ENCODE measurements around the gene NUCKS1. TPM values are rescaled to one million over a fixed set of nuclear protein-coding genes. Genes with fewer than 3 reads are reported as not detected.
"Not testable (repeated sequence)": the region's sequence is repeated elsewhere in the genome, so short reads cannot be mapped to it uniquely, and the experiment has no call there.

The NUCKS1 gene
- total RNA-seq, 1 experiment from 2014 or later = 268 TPM

DNA sequence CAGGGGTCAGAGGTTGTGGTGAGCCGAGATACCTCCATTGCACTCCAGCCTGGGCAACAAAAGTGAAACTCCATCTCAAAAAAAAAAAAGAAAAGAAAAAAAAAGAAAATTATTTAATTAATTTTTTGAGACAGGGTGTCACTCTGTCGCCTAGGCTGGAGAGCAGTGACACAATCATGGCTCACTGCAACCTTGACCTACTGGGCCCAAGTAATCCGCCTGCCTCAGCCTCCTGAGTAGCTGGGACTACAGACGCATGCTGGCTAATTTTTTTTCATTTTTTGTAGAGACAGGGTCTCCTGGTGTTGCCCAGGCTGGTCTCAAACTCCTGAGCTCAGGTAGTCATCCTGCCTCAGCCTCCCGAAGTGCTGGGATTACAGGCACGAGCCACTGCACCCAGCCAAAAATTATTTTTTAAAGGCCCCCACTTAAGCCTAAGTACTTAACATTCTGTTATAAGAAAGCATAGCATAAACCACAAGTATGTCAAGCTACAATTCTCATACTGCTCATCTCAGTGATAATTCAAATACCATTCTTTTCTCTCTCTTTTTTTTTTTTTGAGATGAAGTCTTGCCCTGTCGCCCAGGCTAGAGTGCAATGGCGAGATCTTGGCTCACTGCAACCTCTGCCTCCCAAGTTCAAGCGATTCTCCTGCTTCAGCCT is 19.9 kb downstream of the NUCKS1 start:
- no peak for DNase-seq (ENCODE audit: low read depth)

GRCh38 chr1:205726619-205727125 is 23.3 kb downstream of the NUCKS1 start:
- no peak for DNase-seq (ENCODE audit: low read depth)

- DNase-seq (ENCODE audit: low read depth) = no peak
These were observed 24.5 kb downstream of the NUCKS1 start for GRCh38 chr1:205725514-205725913.

DNA sequence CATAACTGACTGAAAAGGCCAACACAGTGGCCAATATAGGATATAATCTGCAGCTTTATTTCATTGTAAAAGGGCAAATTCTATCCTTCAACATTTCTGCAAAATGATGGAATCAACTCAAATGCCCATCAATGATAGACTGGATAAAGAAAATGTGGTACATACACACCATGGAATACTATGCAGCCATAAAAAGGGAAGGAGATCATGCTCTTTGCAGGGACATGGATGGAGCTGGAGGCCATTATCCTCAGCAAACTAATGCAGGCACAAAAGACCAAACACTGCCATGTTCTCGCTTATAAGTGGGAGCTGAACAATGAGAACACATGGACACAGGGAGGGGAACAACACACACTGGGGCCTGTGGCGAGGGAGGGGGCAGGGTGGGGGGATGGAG is 29.2 kb downstream of the NUCKS1 start:
- not testable (repeated sequence) for DNase-seq (ENCODE audit: low read depth)

GRCh38 chr1:205719762-205720161 is 30.2 kb downstream of the NUCKS1 start:
- DNase-seq (ENCODE audit: low read depth) = no peak

DNA sequence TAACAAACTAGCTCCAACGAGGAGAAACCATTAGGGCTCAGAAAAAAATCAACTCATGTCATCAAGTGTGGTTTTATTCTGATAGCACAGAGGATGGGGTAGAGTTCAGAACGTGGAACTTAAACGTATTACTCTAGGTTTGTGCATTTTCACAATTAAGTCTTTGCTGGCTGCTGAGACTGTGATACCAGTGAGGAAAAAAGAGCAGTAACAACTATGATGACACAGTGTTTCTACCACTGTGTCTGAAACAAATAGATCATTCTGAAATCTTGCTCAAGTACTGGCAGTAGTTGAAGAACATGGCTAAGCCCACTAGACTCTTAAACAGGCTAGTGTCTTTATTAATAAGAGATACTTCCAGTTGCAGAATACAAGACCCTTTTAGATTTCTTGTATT is 31.0 kb downstream of the NUCKS1 start:
- no peak for DNase-seq (ENCODE audit: low read depth)

GRCh38 chr1:205716371-205717132 is 33.4 kb downstream of the NUCKS1 start:
- DNase-seq (ENCODE audit: low read depth) = no peak

DNA sequence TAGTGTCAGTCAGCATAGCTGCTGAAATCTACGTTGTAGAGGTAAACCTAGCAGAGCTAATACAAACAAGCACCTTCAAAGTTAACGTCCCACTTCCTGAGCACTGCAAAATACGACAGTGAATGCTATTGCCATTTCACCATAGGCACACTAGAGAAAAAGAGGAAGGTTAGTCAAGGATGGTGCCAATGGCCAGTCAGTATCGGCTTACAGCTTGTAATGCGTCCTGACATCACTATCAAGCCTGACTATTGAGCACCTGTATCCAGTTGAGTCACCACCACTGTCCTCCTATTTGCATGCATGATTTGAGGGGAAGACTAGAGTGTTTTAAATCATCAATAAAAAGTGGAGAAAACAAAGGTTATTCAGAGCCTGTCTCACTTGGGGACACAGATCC is 34.4 kb downstream of the NUCKS1 start:
- DNase-seq (ENCODE audit: low read depth) = no peak

DNA sequence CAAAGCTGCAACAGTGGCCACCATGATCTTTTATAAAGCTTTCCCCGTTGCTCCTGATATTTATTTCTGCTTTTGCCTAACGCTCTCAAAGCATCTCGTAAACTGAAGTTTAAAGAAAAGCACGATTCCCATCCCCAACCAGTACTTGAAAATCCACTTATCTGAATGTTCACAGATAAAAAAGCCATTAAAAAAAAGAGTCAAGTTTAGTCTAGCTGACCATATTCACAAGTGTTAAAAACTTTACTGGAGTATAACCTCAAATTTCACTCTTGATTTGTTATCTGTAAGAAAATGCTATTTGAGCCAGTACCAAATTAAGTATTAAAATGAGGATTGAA is 35.1 kb downstream of the NUCKS1 start:
- no peak for DNase-seq (ENCODE audit: low read depth)

- peak; percentile 59 for DNase-seq (ENCODE audit: low read depth)
These were observed 35.6 kb downstream of the NUCKS1 start for GRCh38 chr1:205714190-205714905.

- peak; percentile 75 for DNase-seq (ENCODE audit: low read depth)
These were observed 38.6 kb downstream of the NUCKS1 start for GRCh38 chr1:205711105-205712048.

DNA sequence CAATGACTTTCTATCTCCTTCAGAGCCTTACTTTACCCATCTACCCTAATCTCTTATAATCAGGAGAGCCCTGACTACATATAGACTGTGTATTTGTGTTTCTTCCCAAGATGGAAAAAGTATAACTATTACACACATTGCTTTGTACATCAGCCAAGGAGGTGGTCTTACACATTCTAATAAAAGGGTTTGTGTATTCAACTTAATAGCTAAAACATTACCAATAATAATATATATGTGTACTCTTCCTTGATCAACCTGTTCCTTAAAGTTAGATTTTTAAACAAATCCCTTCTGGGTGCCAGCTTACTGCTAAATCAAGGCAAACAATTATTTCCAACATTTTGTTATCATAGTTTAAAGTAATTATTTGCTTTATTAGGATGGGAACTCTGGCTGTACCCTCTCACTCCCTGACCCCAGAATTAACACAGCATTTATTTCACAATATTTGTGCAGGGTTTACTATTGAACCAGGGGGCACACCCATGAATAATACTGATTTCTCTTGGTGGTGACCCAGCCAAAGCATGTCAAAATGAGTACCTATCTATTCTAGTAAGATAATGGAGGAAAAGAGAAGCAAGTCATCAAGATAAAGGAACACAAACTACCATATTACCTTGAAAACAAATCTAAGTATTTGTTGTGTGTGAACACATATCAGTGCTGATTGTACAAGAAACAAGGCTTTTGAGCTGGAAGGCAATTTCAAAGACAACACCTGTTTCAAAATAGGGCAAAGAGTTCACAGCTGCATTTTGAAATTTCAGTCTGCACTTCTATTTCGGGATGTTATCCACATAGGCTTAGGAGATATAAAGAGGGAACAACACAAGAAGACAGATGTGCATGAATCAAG is 39.5 kb downstream of the NUCKS1 start:
- DNase-seq (ENCODE audit: low read depth) = no peak

GRCh38 chr1:205709640-205710039 is 40.3 kb downstream of the NUCKS1 start:
- no peak for DNase-seq (ENCODE audit: low read depth)

DNA sequence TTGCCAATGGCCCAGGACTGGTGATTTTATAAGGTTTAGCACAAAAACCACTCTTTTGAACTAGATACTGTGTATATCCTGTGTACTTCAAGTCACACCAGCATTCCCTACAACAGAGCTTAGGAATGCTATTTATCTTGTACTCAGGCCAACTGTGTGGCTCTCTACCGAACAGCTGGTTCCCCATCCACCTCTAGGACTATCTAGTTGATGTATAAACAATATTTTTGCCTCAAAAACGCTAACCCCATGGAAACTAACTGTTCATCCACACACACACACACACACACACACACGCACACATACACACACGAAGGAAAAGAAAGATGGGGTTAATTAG is 41.0 kb downstream of the NUCKS1 start:
- peak; percentile 31 for DNase-seq (ENCODE audit: low read depth)

GRCh38 chr1:205706601-205707502 is 43.1 kb downstream of the NUCKS1 start:
- DNase-seq (ENCODE audit: low read depth) = no peak

- no peak for DNase-seq (ENCODE audit: low read depth)
These were observed 45.1 kb downstream of the NUCKS1 start for GRCh38 chr1:205704903-205705302.

DNA sequence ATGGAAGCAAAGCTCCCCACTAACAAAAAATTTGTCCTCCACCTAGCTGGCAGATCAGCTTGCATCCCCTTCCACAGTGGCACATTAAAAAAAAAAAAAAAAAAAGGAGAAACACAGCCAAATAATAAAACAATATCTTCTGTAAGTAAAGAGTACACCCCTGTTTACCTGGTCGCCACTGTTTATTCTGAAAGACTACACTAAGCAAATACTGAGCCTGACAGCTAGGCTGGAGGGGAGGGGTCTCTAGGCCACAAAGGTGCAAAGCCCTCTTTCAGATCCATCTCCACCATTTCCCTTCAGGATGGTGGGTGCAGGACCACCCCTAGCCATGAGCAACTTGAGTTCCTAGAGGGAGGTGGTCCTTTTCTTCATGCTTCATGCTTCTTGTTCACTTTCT is 46.9 kb downstream of the NUCKS1 start:
- DNase-seq (ENCODE audit: low read depth) = no peak

GRCh38 chr1:205701891-205702290 is 48.1 kb downstream of the NUCKS1 start:
- DNase-seq (ENCODE audit: low read depth) = no peak

DNA sequence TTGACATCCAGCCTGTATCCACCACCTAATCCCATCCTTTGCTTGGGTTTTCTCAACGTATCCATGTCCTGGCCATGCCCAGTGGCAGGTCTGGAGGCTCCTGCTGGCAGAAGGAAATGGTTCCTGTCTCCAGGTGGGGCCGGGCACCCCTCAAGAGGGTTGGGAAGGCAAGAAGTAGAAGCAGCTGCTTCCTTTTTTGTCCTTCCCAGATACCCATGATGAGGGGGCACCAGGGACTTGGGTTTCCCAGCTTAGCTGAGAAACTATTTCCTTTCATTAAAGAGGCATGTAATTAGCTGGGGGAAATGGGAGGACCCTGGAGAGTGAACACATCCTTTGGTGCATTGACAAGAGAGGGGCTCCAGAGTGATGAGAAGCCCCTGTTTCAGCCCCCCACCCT is 48.6 kb downstream of the NUCKS1 start:
- no peak for DNase-seq (ENCODE audit: low read depth)
